Right lobe of liver (tissue), 6 donors: ENCODE data around the gene ZWINT. TPM values are rescaled to one million over a fixed set of nuclear protein-coding genes. Genes with fewer than 3 reads are reported as not detected.

Experiments used
- ATAC-seq, 4 donors: fragments of 200-7000 bp; cut with Tn5 transposase; one replicate each; pipeline ENCODE4 v1.9.1; 2020; ENCODE audit warnings: mild to moderate bottlenecking in 4 of 4, moderate library complexity in 4 of 4
- DNase-seq, 3 donors: peaks; one replicate each; pipeline ENCODE4 v3.0.0-alpha.2; 2020
- H3K27ac ChIP-seq, 3 donors: fragments of 200-600 bp; one replicate each; pipeline ENCODE4 v1.8.0; 2022
- H3K27me3 ChIP-seq, 2 donors: fragments of 200-600 bp; one replicate each; pipeline ENCODE4 v1.8.0; 2022
- H3K36me3 ChIP-seq, 4 donors: fragments of 200-600 bp; sonication (generic) in 1 of 4; one replicate each; pipeline versions ENCODE4 v1.5.1 to v1.8.0; 2017 to 2022; ENCODE audit warnings: control low read depth in 1 of 4
- H3K4me1 ChIP-seq, 4 donors: fragments of 200-600 bp; sonication (generic) in 1 of 4; one replicate each; pipeline versions ENCODE4 v1.5.1 to v1.8.0; 2017 to 2022; ENCODE audit warnings: control low read depth in 1 of 4
- H3K4me3 ChIP-seq, 3 donors: fragments of 200-600 bp; one replicate each; pipeline ENCODE4 v1.8.0; 2022
- H3K9me3 ChIP-seq, 4 donors: fragments of 200-600 bp; sonication (generic) in 1 of 4; one replicate each; pipeline versions ENCODE4 v1.5.1 to v1.8.0; 2017 to 2022; ENCODE audit warnings: control low read depth in 1 of 4
- CTCF ChIP-seq, 4 donors: fragments of 200-600 bp in 3 of 4; fragments of 450-650 bp in 1 of 4; IDR thresholded peaks; one replicate each; pipeline versions ENCODE4 v1.5.1 to v1.8.0; 2016 to 2022; ENCODE audit warnings: antibody characterized with exemption in 4 of 4, mild to moderate bottlenecking in 2 of 4
- POLR2A ChIP-seq: fragments of 450-650 bp; IDR thresholded peaks from one replicate; pipeline ENCODE4 v1.6.1; 2017; ENCODE audit warnings: antibody characterized with exemption, mild to moderate bottlenecking
- WGBS: methylation state at CpG from one replicate; pipeline ENCODE4 v1.1.6; 2018; ENCODE audit warnings: low coverage, low lambda C conversion rate; ENCODE audit not compliant: insufficient coverage; ENCODE audit errors: missing lambda C conversion rate; 5-methylcytosine and 5-hydroxymethylcytosine counted together
- intact Hi-C, 2 donors: fragments of 100-400 bp; cut with DNase I; formaldehyde crosslinking; loops; one replicate each; pipeline versions ENCODE4 v1.11.2 to v1.14.1; 2022
- total RNA-seq, 6 experiments: library from RNA; depleted of rRNA in 2 of 6; stranded (reverse); fragments of >200 nt in 2 of 6; fragmentation: NEBNext Ultra II Directional in 3 of 6; extraction: Animal tissue kit (Norgen Biotek cat#: 25700) in 3 of 6; gene quantifications; one replicate each; pipeline versions ENCODE4 v1.1.0 to v1.2.4, GENCODE V29; 2016 to 2023
- donor health status: DM: no; HTN: yes; CAD: no.
- donor health status: DM: no; HTN: no; CAD: no.
- donor health status: DM: no; HTN: no; CAD: no.
- donor health status: DM: no; HTN: yes; CAD: no.
- donor health status: DM: no; HTN: yes; CAD: no.

ZWINT gene
- total RNA-seq, 6 experiments from 2014 or later = 0.48 to 7.4 (median 2.1) TPM

GRCh38 chr10:56319386-56319785 is 41.7 kb downstream of the ZWINT start:
- no peaks in the 10 kb centered on the region for H3K27me3 ChIP-seq
- TF ChIP-seq POLR2A = no peak
- H3K36me3 ChIP-seq = no peaks in the 10 kb centered on the region
- H3K4me3 ChIP-seq = no peak overlapping the region
- ATAC-seq (no peak), DNase-seq (no peak)
- intact Hi-C loops = no loop called here
- H3K9me3 ChIP-seq = no peaks in the 10 kb centered on the region
- H3K4me1 ChIP-seq = no peaks in the 10 kb centered on the region
- no peak overlapping the region for H3K27ac ChIP-seq

- H3K36me3 ChIP-seq = no peaks in the 10 kb centered on the region
- H3K9me3 ChIP-seq = no peaks in the 10 kb centered on the region
- no peaks in the 10 kb centered on the region for H3K27me3 ChIP-seq
- H3K4me1 ChIP-seq = no peaks in the 10 kb centered on the region
- no peak for TF ChIP-seq POLR2A
- TF ChIP-seq CTCF (IDR thresholded peaks at IDR 0.05) = no peak
- DNase-seq = no peak
- intact Hi-C loops = no loop called here
- no peak for ATAC-seq
- H3K4me3 ChIP-seq = no peak overlapping the region
- 52% methylated on average over 2 of the region's 2 CpGs for WGBS
- H3K27ac ChIP-seq = no peak overlapping the region
Observed at GRCh38 chr10:56318816-56319215, 42.2 kb downstream of the ZWINT start.

- DNase-seq (no peak), ATAC-seq (no peak)
- no peaks in the 10 kb centered on the region for H3K4me1 ChIP-seq
- TF ChIP-seq CTCF (IDR thresholded peaks at IDR 0.05) = no peak
- no peak for TF ChIP-seq POLR2A
- intact Hi-C loops = no loop called here
- no peaks in the 10 kb centered on the region for H3K36me3 ChIP-seq
- no peak overlapping the region for H3K4me3 ChIP-seq
- H3K9me3 ChIP-seq = no peaks in the 10 kb centered on the region
- 37% methylated on average over 2 of the region's 3 CpGs for WGBS
- H3K27me3 ChIP-seq = no peaks in the 10 kb centered on the region
- H3K27ac ChIP-seq = no peak overlapping the region
Observed at GRCh38 chr10:56317603-56318002, 43.5 kb downstream of the ZWINT start.

- no peak overlapping the region for H3K27ac ChIP-seq
- DNase-seq (no peak), ATAC-seq (no peak)
- no peaks in the 10 kb centered on the region for H3K36me3 ChIP-seq
- no peaks in the 10 kb centered on the region for H3K4me1 ChIP-seq
- no peaks in the 10 kb centered on the region for H3K9me3 ChIP-seq
- no peak overlapping the region for H3K4me3 ChIP-seq
- TF ChIP-seq CTCF (IDR thresholded peaks at IDR 0.05) (no peak), POLR2A (no peak)
- intact Hi-C loops = no loop called here
- no peaks in the 10 kb centered on the region for H3K27me3 ChIP-seq
Observed at GRCh38 chr10:56316603-56317002, 44.5 kb downstream of the ZWINT start.
